Left lobe of liver (tissue), 2 donors: ENCODE results near the gene TOX4. TPM values are rescaled to one million over a fixed set of nuclear protein-coding genes. Genes with fewer than 3 reads are reported as not detected.
A peak's percentile ranks its signal among the peaks of the same experiment; 100 is the strongest.
"Not testable (repeated sequence)": the region's sequence is repeated elsewhere in the genome, so short reads cannot be mapped to it uniquely, and the experiment has no call there.

Experiments
- ATAC-seq: fragments of 200-7000 bp; cut with Tn5 transposase; one replicate; pipeline ENCODE4 v1.9.1; 2020; ENCODE audit warnings: mild to moderate bottlenecking, moderate library complexity
- DNase-seq: peaks from one replicate; pipeline ENCODE4 v3.0.0-alpha.2; 2020; ENCODE audit warnings: low spot score
- total RNA-seq: library from RNA; stranded (reverse); gene quantifications from one replicate; pipeline ENCODE4 v1.2.1, GENCODE V29; 2021
- donor health status: DM: no; HTN: no; CAD: no; lungs with moderate emphysema.
- donor health status: DM: no; HTN: yes; CAD: no.

Gene TOX4
- 28.0 TPM for total RNA-seq

- DNase-seq (peak; percentile 98), ATAC-seq (peak; percentile 96)
Measured at GRCh38 chr14:21476925-21477681, at the start of gene TOX4, which contains the start of gene RAB2B. Gene TOX4 (plus strand): TSS chr14:21477195. CDS start chr14:21477279, 84 bp downstream. Gene RAB2B (minus strand): TSS chr14:21476959. CDS start chr14:21476872, 87 bp downstream.

- ATAC-seq, result peak; percentile 77
- no peak for DNase-seq
Measured at GRCh38 chr14:21428930-21429329, 48.1 kb upstream of the TOX4 start.

- no peak for DNase-seq
- no peak for ATAC-seq
Measured at GRCh38 chr14:21431126-21431525, 45.9 kb upstream of the TOX4 start.

- ATAC-seq (peak; percentile 14), DNase-seq (no peak)
Measured at GRCh38 chr14:21436567-21437062, 40.4 kb upstream of the TOX4 start.

- DNase-seq, result peak; percentile 99
- peak; percentile 99 for ATAC-seq
Measured at GRCh38 chr14:21437063-21437901, 39.7 kb upstream of the TOX4 start.

- no peak for ATAC-seq
- DNase-seq, result no peak
Measured at GRCh38 chr14:21440859-21441258, 36.1 kb upstream of the TOX4 start.

GRCh38 chr14:21442657-21443056 is 34.3 kb upstream of the TOX4 start:
- ATAC-seq, DNase-seq: not testable (repeated sequence)

- ATAC-seq (no peak), DNase-seq (no peak)
Measured at GRCh38 chr14:21449899-21450216, 27.1 kb upstream of the TOX4 start.

GRCh38 chr14:21454843-21455544 is 22.0 kb upstream of the TOX4 start:
- DNase-seq, result no peak
- ATAC-seq, result no peak

GRCh38 chr14:21455592-21455911 is 21.4 kb upstream of the TOX4 start:
- no peak for DNase-seq
- ATAC-seq, result peak; percentile 27

GRCh38 chr14:21455912-21456667 is 20.9 kb upstream of the TOX4 start, which contains the start of gene CHD8:
Gene CHD8 (minus strand): TSS chr14:21456123. CDS start chr14:21431643, 24,480 bp downstream.
- DNase-seq (peak; percentile 100), ATAC-seq (peak; percentile 98)

GRCh38 chr14:21467616-21468015 is 9.4 kb upstream of the TOX4 start:
- ATAC-seq (no peak), DNase-seq (no peak)

- ATAC-seq, result peak; percentile 34
- no peak for DNase-seq
Measured at GRCh38 chr14:21475767-21476522, 1.1 kb upstream of the TOX4 start.

GRCh38 chr14:21476523-21476924 is 471 bp upstream of the TOX4 start:
- ATAC-seq (peak; percentile 88), DNase-seq (peak; percentile 92)

GRCh38 chr14:21486640-21487087 is 9.7 kb downstream of the TOX4 start:
- DNase-seq (no peak), ATAC-seq (peak; percentile 31)

GRCh38 chr14:21494902-21495762 is 18.1 kb downstream of the TOX4 start:
- no peak for DNase-seq
- no peak for ATAC-seq

GRCh38 chr14:21496453-21496852 is 19.5 kb downstream of the TOX4 start:
- ATAC-seq (peak; percentile 67), DNase-seq (no peak)
